IMR-90 (cell line): ENCODE data around the gene MCF2L. TPM values are rescaled to one million over a fixed set of nuclear protein-coding genes. Genes with fewer than 3 reads are reported as not detected.

Source experiments
- ATAC-seq: fragments of 200-7000 bp; cut with Tn5 transposase; 2 replicates; pipeline ENCODE4 v1.9.1; 2020; ENCODE audit warnings: low read depth, mild to moderate bottlenecking, moderate library complexity
- BruUV-seq: library from RNA; stranded (reverse); fragments of 400-500 nt; replicated peaks from 2 replicates; lab custom pipeline; 2021; lab: Mats Ljungman, UMichigan
- CTCF ChIA-PET: fragments of 300-600 bp; formaldehyde crosslinking; extraction: SDS; loops from one replicate; lab custom pipeline; 2021; ENCODE audit warnings: antibody characterized with exemption; lab: Yijun Ruan, JAX
- POLR2A ChIA-PET: fragments of 300-600 bp; sonication (Branson Sonifier 250); formaldehyde crosslinking; loops from one replicate; lab custom pipeline; 2022; ENCODE audit warnings: antibody characterized with exemption; ENCODE audit not compliant: unreplicated experiment; lab: Charles Lee
- DNase-seq: peaks from one replicate; pipeline ENCODE4 v3.0.0; 2013
- H2AFZ ChIP-seq: replicated peaks from 2 replicates; pipeline ENCODE3; 2013; ENCODE audit warnings: low read length, mild to moderate bottlenecking; ENCODE audit not compliant: poor library complexity
- H2AK5ac ChIP-seq: 2 replicates; pipeline ENCODE4 v1.6.1; 2013; ENCODE audit warnings: low read depth, low read length, inconsistent platforms
- H2AK9ac ChIP-seq: replicated peaks from 2 replicates; pipeline ENCODE3; 2013; ENCODE audit warnings: mild to moderate bottlenecking, low read depth, low read length, moderate library complexity; ENCODE audit not compliant: poor library complexity
- H2BK120ac ChIP-seq: 2 replicates; pipeline ENCODE4 v1.6.1; 2013; ENCODE audit warnings: low read depth, low read length, inconsistent platforms
- H2BK15ac ChIP-seq: 3 replicates; pipeline ENCODE4 v1.6.1; 2013; ENCODE audit warnings: low read depth, low read length, inconsistent platforms
- H2BK20ac ChIP-seq: 2 replicates; pipeline ENCODE4 v1.6.1; 2013; ENCODE audit warnings: low read depth, mild to moderate bottlenecking, inconsistent platforms, low read length, moderate library complexity
- H2BK5ac ChIP-seq: 2 replicates; pipeline ENCODE4 v1.6.1; 2013; ENCODE audit warnings: mild to moderate bottlenecking, low read depth, low read length, inconsistent platforms; ENCODE audit not compliant: poor library complexity, severe bottlenecking
- H3K14ac ChIP-seq: replicated peaks from 2 replicates; pipeline ENCODE4 v1.6.1; 2013; ENCODE audit warnings: low read depth, low read length, inconsistent platforms
- H3K18ac ChIP-seq: 2 replicates; pipeline ENCODE4 v1.6.1; 2013; ENCODE audit warnings: low read depth, low read length, control low read depth
- H3K23ac ChIP-seq: 2 replicates; pipeline ENCODE4 v1.6.1; 2013; ENCODE audit warnings: low read depth, low read length, inconsistent platforms
- H3K27ac ChIP-seq: 2 replicates; pipeline ENCODE4 v1.5.1; 2013; ENCODE audit warnings: mild to moderate bottlenecking, control low read depth, low read length; ENCODE audit not compliant: insufficient read depth
- H3K27me3 ChIP-seq: 2 replicates; pipeline ENCODE4 v1.6.1; 2013; ENCODE audit warnings: low read length; ENCODE audit not compliant: control insufficient read depth, insufficient read depth
- H3K36me3 ChIP-seq: 2 replicates; pipeline ENCODE4 v1.6.1; 2013; ENCODE audit warnings: low read length, mixed read lengths; ENCODE audit not compliant: control insufficient read depth, insufficient read depth
- H3K4ac ChIP-seq: 2 replicates; pipeline ENCODE4 v1.6.1; 2013; ENCODE audit warnings: low read depth, low read length, inconsistent platforms
- H3K4me1 ChIP-seq: 2 replicates; pipeline ENCODE4 v1.6.1; 2013; ENCODE audit warnings: low read length, mixed read lengths; ENCODE audit not compliant: control insufficient read depth, insufficient read depth
- H3K4me2 ChIP-seq: 2 replicates; pipeline ENCODE4 v1.6.1; 2013; ENCODE audit warnings: low read depth, mild to moderate bottlenecking, control low read depth, low read length, moderate library complexity
- H3K4me3 ChIP-seq: 2 replicates; pipeline ENCODE4 v1.5.1; 2013; ENCODE audit warnings: low read depth, mild to moderate bottlenecking, control low read depth, low read length, moderate library complexity; ENCODE audit not compliant: insufficient read depth
- H3K56ac ChIP-seq: 2 replicates; pipeline ENCODE4 v1.6.1; 2013; ENCODE audit warnings: low read length, inconsistent platforms; ENCODE audit not compliant: insufficient read depth; ENCODE audit errors: extremely low read depth
- H3K79me1 ChIP-seq, 2 experiments: 2 replicates each; pipeline ENCODE4 v1.6.1; 2013; ENCODE audit warnings: low read length in 2 of 2, inconsistent platforms in 1 of 2, low read depth in 1 of 2
- H3K9ac ChIP-seq: 2 replicates; pipeline ENCODE4 v1.6.1; 2013; ENCODE audit warnings: low read depth, low read length, control low read depth
- H3K9me1 ChIP-seq: 2 replicates; pipeline ENCODE4 v1.6.1; 2013; ENCODE audit warnings: low read length, inconsistent platforms; ENCODE audit not compliant: insufficient read depth
- H3K9me3 ChIP-seq: 2 replicates; pipeline ENCODE4 v1.6.1; 2013; ENCODE audit warnings: low read length; ENCODE audit not compliant: control insufficient read depth, insufficient read depth
- H4K20me1 ChIP-seq: 2 replicates; pipeline ENCODE4 v1.6.1; 2013; ENCODE audit warnings: low read length, inconsistent platforms; ENCODE audit not compliant: insufficient read depth
- H4K5ac ChIP-seq: 2 replicates; pipeline ENCODE4 v1.6.1; 2013; ENCODE audit warnings: mild to moderate bottlenecking, low read depth, low read length, control low read depth
- H4K8ac ChIP-seq, 2 experiments: 2 replicates each; pipeline ENCODE4 v1.6.1; 2013; ENCODE audit warnings: low read depth in 2 of 2, low read length in 2 of 2, control low read depth in 1 of 2, inconsistent platforms in 1 of 2
- H4K91ac ChIP-seq: 2 replicates; pipeline ENCODE4 v1.6.1; 2013; ENCODE audit warnings: low read depth, low read length, inconsistent platforms; ENCODE audit not compliant: insufficient read depth
- BHLHE40 ChIP-seq: fragments of 150-350 bp; IDR thresholded peaks from 2 replicates; pipeline ENCODE4 v1.6.1; 2016; ENCODE audit warnings: mild to moderate bottlenecking, low read depth, low read length
- RAD21 ChIP-seq: IDR thresholded peaks from 2 replicates; pipeline ENCODE4 v1.6.1; 2012; ENCODE audit warnings: low read length, improper control_type of control experiment
- USF2 ChIP-seq: fragments of 150-350 bp; IDR thresholded peaks from 2 replicates; pipeline ENCODE4 v1.6.1; 2017; ENCODE audit warnings: mild to moderate bottlenecking, antibody characterized with exemption, low read length, low read depth
- WGBS, 2 experiments: methylation state at CpG; one replicate each; pipeline versions ENCODE4 v1.1.5 to v1.1.7; 2013; ENCODE audit warnings: missing lambda C conversion rate in 2 of 2; ENCODE audit not compliant: insufficient read length in 1 of 2; ENCODE audit errors: extremely low coverage in 2 of 2; 5-methylcytosine and 5-hydroxymethylcytosine counted together
- dilution Hi-C: fragments of 300-500 bp; cut with HindIII; formaldehyde crosslinking; loops from one replicate; pipeline ENCODE4 v1.14.3; 2018; ENCODE audit warnings: low sequenced_read_pairs; ENCODE audit not compliant: unreplicated experiment
- in situ Hi-C: fragments of 300-500 bp; cut with MboI; formaldehyde crosslinking; loops from 3 replicates; pipeline ENCODE4 v1.14.3; 2019; ENCODE audit warnings: low sequenced_read_pairs, inconsistent platforms, mixed read lengths
- intact Hi-C: fragments of 100-400 bp; cut with micrococcal nuclease; formaldehyde crosslinking; loops from 2 replicates; pipeline ENCODE4 v1.10.0; 2022
- polyA plus RNA-seq, 3 experiments: library from polyadenylated mRNA; depleted of rRNA; stranded (reverse); fragments of >200 nt; gene quantifications; 2 replicates each; pipeline ENCODE4 v1.2.3, GENCODE V29; 2012; ENCODE audit warnings: low replicate concordance in 1 of 3
- total RNA-seq: library from RNA; depleted of rRNA; stranded (reverse); fragments of >200 nt; gene quantifications from 2 replicates; pipeline ENCODE4 v1.2.3, GENCODE V29; 2012

MCF2L gene
- total and polyA plus RNA-seq, 2 of the 4 experiments (the other 2 are of a cell fraction) = 0.18 TPM; not detected in 1

DNA sequence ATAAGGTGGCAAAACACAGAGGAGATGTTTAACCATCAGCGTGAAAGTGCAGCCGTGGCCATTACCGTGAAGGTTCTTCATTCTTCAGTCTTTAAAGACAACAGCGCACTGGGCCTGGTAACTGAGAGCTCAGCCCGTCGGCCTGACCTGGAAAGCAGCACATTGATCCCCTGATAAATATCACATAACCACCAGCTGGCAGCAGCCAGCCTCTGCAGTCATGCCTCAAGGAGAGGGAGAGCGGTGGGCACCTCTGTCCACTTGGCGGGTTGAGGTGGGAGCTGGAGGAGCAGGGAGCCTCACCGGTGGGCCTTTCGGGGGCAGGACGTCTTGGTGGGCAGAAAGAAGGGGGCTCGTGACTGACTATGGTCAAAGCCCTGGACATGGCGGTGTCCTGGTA, 58.1 kb downstream of the MCF2L start:
- ChIA-PET CTCF (no interaction called here), POLR2A (no interaction called here)
- Histone ChIP-seq H2BK120ac (no peak overlapping the region), H2AK5ac (no peak overlapping the region), H3K18ac (no peak overlapping the region), H3K14ac (no peak overlapping the region), H2AK9ac (peak overlapping the region; percentile 65), H3K79me1 (no peaks in the 10 kb centered on the region), H4K91ac (no peak overlapping the region), H4K20me1 (no peaks in the 10 kb centered on the region), H3K27me3 (peaks cover 44% of the 10 kb centered on the region), H3K4me1 (no peaks in the 10 kb centered on the region), H3K23ac (no peak overlapping the region), H3K36me3 (no peaks in the 10 kb centered on the region), H3K9me1 (no peaks in the 10 kb centered on the region), H3K56ac (no peak overlapping the region), H3K9ac (no peak overlapping the region), H2BK20ac (no peak overlapping the region), H2BK15ac (no peak overlapping the region), H2AFZ (no peak overlapping the region), H4K5ac (no peak overlapping the region), H3K4ac (no peak overlapping the region), H3K4me3 (no peak overlapping the region), H3K9me3 (no peaks in the 10 kb centered on the region), H3K4me2 (no peak overlapping the region), H2BK5ac (no peak overlapping the region), H4K8ac (no peak overlapping the region), H3K27ac (no peak overlapping the region)
- dilution Hi-C loops (no loop called here), in situ Hi-C loops (no loop called here), intact Hi-C loops (no loop called here)
- ATAC-seq (no peak), DNase-seq (no peak)
- 100% methylated on average over 1 of the region's 13 CpGs; no CpG with 5 or more reads in 1 of the 2 experiments for WGBS, 2 experiments
- no peak for TF ChIP-seq BHLHE40
- no peak for TF ChIP-seq RAD21
- TF ChIP-seq USF2 = no peak
- no TSS peak for BruUV-seq
